GM10248 (cell line): Measurements from ENCODE around the gene FAM228A.
A peak's percentile ranks its signal among the peaks of the same experiment; 100 is the strongest.

Source experiments
- CTCF ChIA-PET: fragments of 300-600 bp; sonication (Branson Sonifier 250); formaldehyde crosslinking; extraction: SDS; loops from one replicate; lab custom pipeline; 2021; ENCODE audit warnings: antibody characterized with exemption; lab: Yijun Ruan, JAX
- POLR2A ChIA-PET: fragments of 350-650 bp; sonication (Branson Sonifier 250); formaldehyde crosslinking; extraction: SDS; loops from one replicate; lab custom pipeline; 2020; ENCODE audit warnings: antibody characterized with exemption; lab: Yijun Ruan, JAX
- DNase-seq: peaks from one replicate; pipeline ENCODE4 v3.0.0; 2012; ENCODE audit errors: extremely low spot score
- CTCF ChIP-seq: IDR thresholded peaks from 2 replicates; pipeline ENCODE4 v1.5.1; 2012; ENCODE audit warnings: mild to moderate bottlenecking, low read depth; ENCODE audit errors: extremely low read depth, missing control alignments, control extremely low read depth

Gene FAM228A

GRCh38 chr2:24225499-24226242 is 50.8 kb downstream of the FAM228A start:
- ChIA-PET CTCF (interaction anchor here (1.1 to 1.5 kb wide), 4 partner anchors 10 to 24 kb away, joined by 3 to 4 read pairs (median 4); no protein-coding TSS in a partner anchor), POLR2A (no interaction called here)
- no peak for TF ChIP-seq CTCF
- DNase-seq = no peak

- DNase-seq = no peak
- CTCF ChIA-PET = no interaction called here
- peak; percentile 25 for TF ChIP-seq CTCF
- POLR2A ChIA-PET = no interaction called here
Observed at GRCh38 chr2:24228470-24228869, 53.6 kb downstream of the FAM228A start.

- ChIA-PET CTCF (interaction anchor here (0.9 kb wide), 1 partner anchor 61 kb away, joined by 3 read pairs; no protein-coding TSS in a partner anchor), POLR2A (no interaction called here)
- TF ChIP-seq CTCF = no peak
- DNase-seq = no peak
Observed at GRCh38 chr2:24231461-24231881, 56.6 kb downstream of the FAM228A start.

- no peak for DNase-seq
- ChIA-PET CTCF (interaction anchor here (1.0 to 1.3 kb wide), 3 partner anchors 10 to 44 kb away, joined by 4 to 5 read pairs (median 4); no protein-coding TSS in a partner anchor), POLR2A (no interaction called here)
- no peak for TF ChIP-seq CTCF
Observed at GRCh38 chr2:24233321-24233720, 58.5 kb downstream of the FAM228A start.

- no peak for DNase-seq
- ChIA-PET CTCF (no interaction called here), POLR2A (no interaction called here)
- peak; percentile 3 for TF ChIP-seq CTCF
Observed at GRCh38 chr2:24237313-24237712, 62.5 kb downstream of the FAM228A start.

GRCh38 chr2:24238158-24238557 is 63.3 kb downstream of the FAM228A start:
- ChIA-PET CTCF (no interaction called here), POLR2A (no interaction called here)
- no peak for TF ChIP-seq CTCF
- no peak for DNase-seq
